Neural cell (in vitro differentiated cells): ENCODE results near the gene TRNAU1AP.

ENCODE experiments used
- SMC3 ChIP-seq: fragments of 450-650 bp; conservative IDR thresholded peaks from 2 replicates; pipeline ENCODE4 v1.6.1; 2014; ENCODE audit warnings: antibody characterized with exemption, mild to moderate bottlenecking, moderate library complexity; ENCODE audit not compliant: poor library complexity
- TF ChIP-seq, protein P1 (sequence below): fragments of 450-650 bp; IDR thresholded peaks from 2 replicates; pipeline ENCODE4 v1.5.1; 2014; ENCODE audit warnings: antibody characterized with exemption, mild to moderate bottlenecking, moderate library complexity; ENCODE audit not compliant: poor library complexity, severe bottlenecking

DNA sequence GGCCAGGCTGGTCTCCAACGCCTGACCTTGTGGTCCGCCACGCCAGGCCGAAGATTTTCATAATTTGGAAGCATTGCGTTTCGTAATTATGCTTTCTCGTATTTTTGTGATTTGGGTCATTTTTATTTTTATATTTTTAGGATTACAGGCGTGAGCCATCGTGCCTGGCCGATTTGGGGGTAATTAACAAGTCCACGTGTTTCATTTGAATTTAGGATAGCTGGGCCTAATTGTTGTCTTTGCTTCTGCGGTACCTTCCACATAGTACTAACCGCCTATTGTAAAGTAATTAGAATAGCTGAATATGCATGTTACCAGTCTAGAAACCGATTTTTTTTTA lies 46.0 kb upstream of the TRNAU1AP start:
- TF ChIP-seq SMC3: no peak
- TF ChIP-seq, protein P1, sequence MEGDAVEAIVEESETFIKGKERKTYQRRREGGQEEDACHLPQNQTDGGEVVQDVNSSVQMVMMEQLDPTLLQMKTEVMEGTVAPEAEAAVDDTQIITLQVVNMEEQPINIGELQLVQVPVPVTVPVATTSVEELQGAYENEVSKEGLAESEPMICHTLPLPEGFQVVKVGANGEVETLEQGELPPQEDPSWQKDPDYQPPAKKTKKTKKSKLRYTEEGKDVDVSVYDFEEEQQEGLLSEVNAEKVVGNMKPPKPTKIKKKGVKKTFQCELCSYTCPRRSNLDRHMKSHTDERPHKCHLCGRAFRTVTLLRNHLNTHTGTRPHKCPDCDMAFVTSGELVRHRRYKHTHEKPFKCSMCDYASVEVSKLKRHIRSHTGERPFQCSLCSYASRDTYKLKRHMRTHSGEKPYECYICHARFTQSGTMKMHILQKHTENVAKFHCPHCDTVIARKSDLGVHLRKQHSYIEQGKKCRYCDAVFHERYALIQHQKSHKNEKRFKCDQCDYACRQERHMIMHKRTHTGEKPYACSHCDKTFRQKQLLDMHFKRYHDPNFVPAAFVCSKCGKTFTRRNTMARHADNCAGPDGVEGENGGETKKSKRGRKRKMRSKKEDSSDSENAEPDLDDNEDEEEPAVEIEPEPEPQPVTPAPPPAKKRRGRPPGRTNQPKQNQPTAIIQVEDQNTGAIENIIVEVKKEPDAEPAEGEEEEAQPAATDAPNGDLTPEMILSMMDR: no peak
